ENCODE data around the gene ENPP5.
"Not testable (repeated sequence)": the region's sequence is repeated elsewhere in the genome, so short reads cannot be mapped to it uniquely, and the experiment has no call there.

ENPP5 gene

DNA sequence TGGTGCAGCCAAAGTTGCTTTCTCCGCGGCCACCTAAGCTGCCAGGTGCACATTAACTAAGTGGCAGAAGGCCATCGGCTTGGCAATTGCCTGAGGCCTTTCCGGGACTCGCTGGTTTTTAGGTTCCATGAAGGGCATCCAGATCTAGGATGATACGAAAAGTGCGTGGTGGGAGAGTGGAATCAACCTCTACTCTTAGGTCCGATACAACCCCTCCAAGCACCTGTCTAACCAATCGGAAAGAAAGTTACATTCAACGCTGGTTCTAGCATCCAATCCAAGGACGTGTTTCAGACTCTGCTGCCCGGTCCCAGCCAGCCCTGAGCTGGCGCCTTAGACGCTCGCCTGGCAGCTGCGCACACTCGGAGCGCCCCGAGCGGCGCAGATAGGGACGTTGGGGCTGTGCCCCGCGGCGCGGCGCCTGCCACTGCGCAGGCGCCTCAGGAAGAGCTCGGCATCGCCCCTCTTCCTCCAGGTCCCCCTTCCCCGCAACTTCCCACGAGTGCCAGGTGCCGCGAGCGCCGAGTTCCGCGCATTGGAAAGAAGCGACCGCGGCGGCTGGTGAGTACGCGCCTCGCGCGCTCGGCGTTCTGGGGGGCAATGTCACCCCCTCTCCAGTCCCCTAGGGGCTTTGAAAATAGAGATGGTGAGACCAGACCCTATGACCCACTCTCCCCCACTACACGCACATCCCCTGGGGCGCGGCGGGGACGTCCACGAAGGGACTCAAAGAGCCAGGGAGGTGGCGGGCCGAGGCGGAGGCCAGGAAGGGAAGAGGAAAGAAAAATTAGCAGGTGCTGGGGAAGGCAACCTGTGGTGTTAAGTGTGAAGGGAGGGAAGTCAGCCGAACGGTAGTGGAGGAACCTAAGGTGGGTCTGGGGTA lies 40.9 kb downstream of the ENPP5 start, which contains the start of gene ENPP4 (continued):
- TF ChIP-seq, protein P1, sequence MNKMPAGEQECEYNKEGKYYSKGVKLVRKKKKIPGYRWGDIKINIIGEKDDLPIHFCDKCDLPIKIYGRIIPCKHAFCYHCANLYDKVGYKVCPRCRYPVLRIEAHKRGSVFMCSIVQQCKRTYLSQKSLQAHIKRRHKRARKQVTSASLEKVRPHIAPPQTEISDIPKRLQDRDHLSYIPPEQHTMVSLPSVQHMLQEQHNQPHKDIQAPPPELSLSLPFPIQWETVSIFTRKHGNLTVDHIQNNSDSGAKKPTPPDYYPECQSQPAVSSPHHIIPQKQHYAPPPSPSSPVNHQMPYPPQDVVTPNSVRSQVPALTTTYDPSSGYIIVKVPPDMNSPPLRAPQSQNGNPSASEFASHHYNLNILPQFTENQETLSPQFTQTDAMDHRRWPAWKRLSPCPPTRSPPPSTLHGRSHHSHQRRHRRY (tag by site-specific recombination; IDR thresholded peaks at IDR 0.05): no peak
- TF ChIP-seq HOXC10 (CRISPR knock-in tag; IDR thresholded peaks at IDR 0.05) (no peak), SP2 (tag by site-specific recombination; IDR thresholded peaks at IDR 0.05) (peak; percentile 84), ZNF175 (tag by site-specific recombination; IDR thresholded peaks at IDR 0.05) (no peak), ZNF133 (tag by site-specific recombination; IDR thresholded peaks at IDR 0.05) (no peak), ZNF302 (tag by site-specific recombination; IDR thresholded peaks at IDR 0.05; ENCODE audit: low read depth) (no peak), ZNF324 (tag by site-specific recombination; IDR thresholded peaks at IDR 0.05) (peak; percentile 44; the same call in 1 of the 2 replicates), ZNF670 (tag by site-specific recombination; IDR thresholded peaks at IDR 0.05; ENCODE audit: low read depth) (no peak)
- TF ChIP-seq, protein P2, sequence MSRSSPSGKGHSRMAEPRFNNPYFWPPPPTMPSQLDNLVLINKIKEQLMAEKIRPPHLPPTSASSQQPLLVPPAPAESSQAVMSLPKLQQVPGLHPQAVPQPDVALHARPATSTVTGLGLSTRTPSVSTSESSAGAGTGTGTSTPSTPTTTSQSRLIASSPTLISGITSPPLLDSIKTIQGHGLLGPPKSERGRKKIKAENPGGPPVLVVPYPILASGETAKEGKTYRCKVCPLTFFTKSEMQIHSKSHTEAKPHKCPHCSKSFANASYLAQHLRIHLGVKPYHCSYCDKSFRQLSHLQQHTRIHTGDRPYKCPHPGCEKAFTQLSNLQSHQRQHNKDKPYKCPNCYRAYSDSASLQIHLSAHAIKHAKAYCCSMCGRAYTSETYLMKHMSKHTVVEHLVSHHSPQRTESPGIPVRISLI (tag by site-specific recombination; IDR thresholded peaks at IDR 0.05): no peak
- TF ChIP-seq, protein P3, sequence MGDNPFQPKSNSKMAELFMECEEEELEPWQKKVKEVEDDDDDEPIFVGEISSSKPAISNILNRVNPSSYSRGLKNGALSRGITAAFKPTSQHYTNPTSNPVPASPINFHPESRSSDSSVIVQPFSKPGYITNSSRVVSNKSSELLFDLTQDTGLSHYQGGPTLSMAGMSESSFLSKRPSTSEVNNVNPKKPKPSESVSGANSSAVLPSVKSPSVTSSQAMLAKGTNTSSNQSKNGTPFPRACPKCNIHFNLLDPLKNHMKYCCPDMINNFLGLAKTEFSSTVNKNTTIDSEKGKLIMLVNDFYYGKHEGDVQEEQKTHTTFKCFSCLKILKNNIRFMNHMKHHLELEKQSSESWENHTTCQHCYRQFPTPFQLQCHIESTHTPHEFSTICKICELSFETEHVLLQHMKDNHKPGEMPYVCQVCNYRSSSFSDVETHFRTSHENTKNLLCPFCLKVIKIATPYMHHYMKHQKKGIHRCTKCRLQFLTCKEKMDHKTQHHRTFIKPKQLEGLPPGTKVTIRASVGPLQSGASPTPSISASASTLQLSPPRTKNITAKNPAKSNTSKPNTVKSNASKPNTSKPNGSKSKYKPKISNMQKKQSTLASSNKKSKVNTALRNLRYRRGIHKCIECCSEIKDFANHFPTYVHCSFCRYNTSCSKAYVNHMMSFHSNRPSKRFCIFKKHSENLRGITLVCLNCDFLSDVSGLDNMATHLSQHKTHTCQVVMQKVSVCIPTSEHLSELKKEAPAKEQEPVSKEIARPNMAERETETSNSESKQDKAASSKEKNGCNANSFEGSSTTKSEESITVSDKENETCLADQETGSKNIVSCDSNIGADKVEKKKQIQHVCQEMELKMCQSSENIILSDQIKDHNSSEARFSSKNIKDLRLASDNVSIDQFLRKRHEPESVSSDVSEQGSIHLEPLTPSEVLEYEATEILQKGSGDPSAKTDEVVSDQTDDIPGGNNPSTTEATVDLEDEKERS (tag by site-specific recombination; IDR thresholded peaks at IDR 0.05): no peak

DNA sequence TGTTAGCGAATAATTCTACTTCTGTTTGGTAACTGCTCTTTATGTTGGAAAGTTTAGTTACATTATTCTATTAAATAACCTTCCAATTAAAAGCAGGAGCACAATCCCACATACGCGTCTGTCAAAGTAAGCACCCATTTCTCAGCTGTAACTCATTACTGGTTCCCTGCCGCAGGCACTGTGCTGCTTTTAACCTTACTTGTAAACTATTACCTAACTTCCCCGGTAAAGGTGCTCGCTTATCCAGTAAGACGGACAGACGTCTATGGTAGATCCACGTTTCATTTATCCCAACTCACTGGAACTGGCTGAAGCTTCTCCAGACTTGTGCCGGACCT lies 41.5 kb downstream of the ENPP5 start:
- H3K36me3 ChIP-seq (ENCODE audit: control insufficient read depth in 2 of 2, insufficient read depth in 1 of 2, low read length in 2 of 2): no peaks in the 10 kb centered on the region
- ChIA-PET POLR2A (interaction anchor here (0.9 to 1.8 kb wide), 6 partner anchors 10 to 217 kb away, joined by 3 to 12 read pairs (median 4); partner anchors contain the start of gene ENPP5), CTCF (interaction anchor here (0.5 to 3.3 kb wide), 7 partner anchors 39 to 252 kb away, joined by 3 to 14 read pairs (median 4); no protein-coding TSS in a partner anchor)
- H3K9me3 ChIP-seq (ENCODE audit: control insufficient read depth, insufficient read depth, low read depth, low read length): no peaks in the 10 kb centered on the region
- no peaks in the 10 kb centered on the region for H3K4me1 ChIP-seq (ENCODE audit: control insufficient read depth, insufficient read depth, low read length)
- H3K27ac ChIP-seq (ENCODE audit: extremely low read depth, low read depth, low read length): no peak overlapping the region
- peak overlapping the region; percentile 88 for H3K4me3 ChIP-seq (ENCODE audit: low read depth, low read length)
- TF ChIP-seq ZNF629 (tag by site-specific recombination; IDR thresholded peaks at IDR 0.05): 0 out of 2 replicates have a peak, but pooled peaks have one; percentile 12
- TF ChIP-seq ZNF2 (tag by site-specific recombination; IDR thresholded peaks at IDR 0.05): 0 out of 2 replicates have a peak, but pooled peaks have one; percentile 33
- TF ChIP-seq SP7 (tag by site-specific recombination; IDR thresholded peaks at IDR 0.05): 0 out of 2 replicates have a peak, but pooled peaks have one; percentile 5
- no peak for TF ChIP-seq IKZF3 (tag by site-specific recombination; IDR thresholded peaks at IDR 0.05)
- TF ChIP-seq ZNF221 (tag by site-specific recombination; IDR thresholded peaks at IDR 0.05; ENCODE audit: borderline replicate concordance): no peak
- TF ChIP-seq ZNF561 (tag by site-specific recombination; IDR thresholded peaks at IDR 0.05; ENCODE audit: borderline replicate concordance): no peak
- peak; percentile 31; the same call in 1 of the 2 replicates for TF ChIP-seq ZEB2 (tag by site-specific recombination; IDR thresholded peaks at IDR 0.05)

DNA sequence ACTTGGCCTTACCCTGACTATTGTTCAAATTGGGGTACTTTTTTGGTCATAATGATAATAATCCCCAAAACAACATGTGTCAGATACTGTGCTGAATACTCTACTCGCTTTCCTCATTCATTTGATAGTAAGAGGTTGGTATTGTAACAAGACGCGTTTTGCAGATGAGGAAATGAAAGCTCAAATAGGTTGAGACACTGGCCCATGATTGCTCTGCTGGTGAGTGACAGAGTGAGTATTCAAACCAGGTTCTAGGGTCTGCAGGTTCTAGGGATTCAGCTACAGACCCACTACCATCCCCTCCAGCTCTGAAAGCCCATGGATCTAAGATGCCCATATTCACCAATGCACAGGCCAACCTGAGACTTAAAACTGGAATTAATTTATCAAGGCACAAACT lies 42.3 kb downstream of the ENPP5 start:
- Histone ChIP-seq H3K4me3 (ENCODE audit: low read depth, low read length) (no peak overlapping the region), H3K36me3 (ENCODE audit: control insufficient read depth in 2 of 2, insufficient read depth in 1 of 2, low read length in 2 of 2) (no peaks in the 10 kb centered on the region), H3K27ac (ENCODE audit: extremely low read depth, low read depth, low read length) (no peak overlapping the region), H3K9me3 (ENCODE audit: control insufficient read depth, insufficient read depth, low read depth, low read length) (no peaks in the 10 kb centered on the region), H3K4me1 (ENCODE audit: control insufficient read depth, insufficient read depth, low read length) (no peaks in the 10 kb centered on the region)
- ChIA-PET CTCF (interaction anchor here (0.6 to 3.3 kb wide), 5 partner anchors 38 to 825 kb away, joined by 3 to 14 read pairs (median 3); no protein-coding TSS in a partner anchor), POLR2A (interaction anchor here (1.8 kb wide), 1 partner anchor 10 kb away, joined by 9 read pairs; no protein-coding TSS in a partner anchor)
- TF ChIP-seq TCF7L2 (IDR thresholded peaks at IDR 0.05; ENCODE audit: borderline replicate concordance, low read depth, low read length) (no peak), ZNF292 (tag by site-specific recombination; IDR thresholded peaks at IDR 0.05; ENCODE audit: borderline replicate concordance, low read depth) (no peak)
- TF ChIP-seq, protein P4, sequence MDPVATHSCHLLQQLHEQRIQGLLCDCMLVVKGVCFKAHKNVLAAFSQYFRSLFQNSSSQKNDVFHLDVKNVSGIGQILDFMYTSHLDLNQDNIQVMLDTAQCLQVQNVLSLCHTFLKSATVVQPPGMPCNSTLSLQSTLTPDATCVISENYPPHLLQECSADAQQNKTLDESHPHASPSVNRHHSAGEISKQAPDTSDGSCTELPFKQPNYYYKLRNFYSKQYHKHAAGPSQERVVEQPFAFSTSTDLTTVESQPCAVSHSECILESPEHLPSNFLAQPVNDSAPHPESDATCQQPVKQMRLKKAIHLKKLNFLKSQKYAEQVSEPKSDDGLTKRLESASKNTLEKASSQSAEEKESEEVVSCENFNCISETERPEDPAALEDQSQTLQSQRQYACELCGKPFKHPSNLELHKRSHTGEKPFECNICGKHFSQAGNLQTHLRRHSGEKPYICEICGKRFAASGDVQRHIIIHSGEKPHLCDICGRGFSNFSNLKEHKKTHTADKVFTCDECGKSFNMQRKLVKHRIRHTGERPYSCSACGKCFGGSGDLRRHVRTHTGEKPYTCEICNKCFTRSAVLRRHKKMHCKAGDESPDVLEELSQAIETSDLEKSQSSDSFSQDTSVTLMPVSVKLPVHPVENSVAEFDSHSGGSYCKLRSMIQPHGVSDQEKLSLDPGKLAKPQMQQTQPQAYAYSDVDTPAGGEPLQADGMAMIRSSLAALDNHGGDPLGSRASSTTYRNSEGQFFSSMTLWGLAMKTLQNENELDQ (tag by site-specific recombination; IDR thresholded peaks at IDR 0.05; ENCODE audit: low read depth): no peak

DNA sequence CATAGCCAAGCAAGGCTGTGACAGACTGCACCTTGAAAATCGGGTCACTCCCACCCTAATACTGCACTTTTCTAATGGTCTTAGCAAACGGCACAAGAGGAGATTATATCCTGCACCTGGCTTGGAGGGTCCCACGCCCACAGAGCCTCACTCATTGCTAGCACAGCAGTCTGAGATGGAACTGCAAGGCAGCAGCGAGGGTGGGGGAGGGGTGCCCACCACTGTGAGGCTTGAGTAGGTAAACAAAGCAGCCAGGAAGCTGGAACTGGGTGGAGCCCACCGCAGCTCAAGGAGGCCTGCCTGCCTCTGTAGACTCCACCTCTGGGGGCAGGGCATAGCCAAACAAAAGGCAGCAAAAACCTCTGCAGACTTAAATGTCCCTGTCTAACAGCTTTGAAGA lies 51.1 kb downstream of the ENPP5 start:
- CTCF ChIA-PET: interaction anchor here (1.1 kb wide), 1 partner anchor 29 kb away, joined by 3 read pairs; no protein-coding TSS in a partner anchor
- H3K4me3 ChIP-seq (ENCODE audit: low read depth, low read length); H3K27ac ChIP-seq (ENCODE audit: extremely low read depth, low read depth, low read length); H3K9me3 ChIP-seq (ENCODE audit: control insufficient read depth, insufficient read depth, low read depth, low read length); H3K36me3 ChIP-seq (ENCODE audit: control insufficient read depth in 2 of 2, insufficient read depth in 1 of 2, low read length in 2 of 2); POLR2A ChIA-PET; H3K4me1 ChIP-seq (ENCODE audit: control insufficient read depth, insufficient read depth, low read length): not testable (repeated sequence)

Data from HEK293 (cell line).